ENCODE measurements around the gene GBX1. TPM values are rescaled to one million over a fixed set of nuclear protein-coding genes. Genes with fewer than 3 reads are reported as not detected.
A peak's percentile ranks its signal among the peaks of the same experiment; 100 is the strongest.

Gene GBX1
- total and polyA plus RNA-seq, 9 donors = 0.44 to 2.5 (median 1.5) TPM

DNA sequence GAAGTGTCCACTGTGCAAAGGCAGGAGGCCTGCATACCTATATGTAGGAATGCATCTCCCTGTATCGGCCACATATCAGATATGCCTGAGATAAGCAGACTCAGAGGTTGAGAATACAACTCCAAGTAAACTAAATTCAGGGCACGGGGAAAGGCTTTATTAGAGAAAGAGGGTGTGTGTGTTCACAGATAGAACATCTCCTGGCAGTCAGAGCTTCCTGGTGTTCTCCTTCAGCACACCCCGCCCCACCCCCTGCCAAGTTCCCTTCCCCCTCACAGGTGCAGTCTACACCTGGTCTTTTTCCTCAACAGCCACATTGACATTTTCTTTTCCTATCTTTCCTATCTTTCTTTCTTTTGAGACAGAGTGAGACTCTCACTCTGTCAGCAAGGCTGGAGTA lies 17.1 kb downstream of the GBX1 start:
- peaks cover 6% of the 10 kb centered on the region for H3K4me1 ChIP-seq (ENCODE audit: control insufficient read depth, insufficient read depth, low read length)
- H3K36me3 ChIP-seq (ENCODE audit: control insufficient read depth, insufficient read depth, low read length) = peaks cover 3% of the 10 kb centered on the region
- peaks cover 11% of the 10 kb centered on the region for H3K27me3 ChIP-seq (ENCODE audit: control insufficient read depth, insufficient read depth, low read length)
- H3K4me3 ChIP-seq (ENCODE audit: low read length) = no peak overlapping the region
- no peak overlapping the region for H3K27ac ChIP-seq (ENCODE audit: low read length)
- DNase-seq = no peak
- WGBS (ENCODE audit: insufficient coverage) = 89% methylated on average over 1 of the region's 3 CpGs
- no peaks in the 10 kb centered on the region for H3K9me3 ChIP-seq (replicated peaks; ENCODE audit: control insufficient read depth, low read depth, low read length)

- H3K9me3 ChIP-seq (replicated peaks; ENCODE audit: control insufficient read depth, low read depth, low read length) = no peaks in the 10 kb centered on the region
- H3K4me3 ChIP-seq (ENCODE audit: low read length) = no peak overlapping the region
- DNase-seq = no peak
- H3K27me3 ChIP-seq (ENCODE audit: control insufficient read depth, insufficient read depth, low read length) = peaks cover 11% of the 10 kb centered on the region
- WGBS (ENCODE audit: insufficient coverage) = 59% methylated on average over 17 of the region's 22 CpGs
- H3K36me3 ChIP-seq (ENCODE audit: control insufficient read depth, insufficient read depth, low read length) = peaks cover 18% of the 10 kb centered on the region
- no peak overlapping the region for H3K27ac ChIP-seq (ENCODE audit: low read length)
- peaks cover 9% of the 10 kb centered on the region for H3K4me1 ChIP-seq (ENCODE audit: control insufficient read depth, insufficient read depth, low read length)
These were observed 18.9 kb downstream of the GBX1 start for GRCh38 chr7:151148319-151149259.

DNA sequence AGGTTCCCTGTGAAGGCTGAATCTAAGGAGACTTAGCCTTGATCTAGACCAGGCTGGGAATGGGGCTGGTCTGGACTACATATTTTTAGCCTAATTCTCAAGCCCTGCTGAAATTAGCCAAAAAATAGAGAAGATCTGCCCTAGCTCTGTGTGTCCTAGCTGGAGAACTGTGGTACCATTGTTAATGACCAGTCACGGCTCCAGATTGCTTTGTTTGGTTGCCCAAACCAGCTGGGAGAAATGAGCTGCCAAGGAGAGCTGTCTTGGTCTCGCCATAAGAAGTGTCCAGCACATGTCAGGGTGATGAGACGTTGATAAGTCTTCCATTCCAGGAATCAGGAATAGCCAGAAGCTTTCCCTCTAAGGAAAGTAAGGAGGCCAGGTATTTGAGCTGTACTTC lies 20.7 kb downstream of the GBX1 start:
- Histone ChIP-seq H3K4me3 (ENCODE audit: low read length) (no peak overlapping the region), H3K36me3 (ENCODE audit: control insufficient read depth, insufficient read depth, low read length) (peaks cover 36% of the 10 kb centered on the region), H3K9me3 (replicated peaks; ENCODE audit: control insufficient read depth, low read depth, low read length) (no peaks in the 10 kb centered on the region), H3K27me3 (ENCODE audit: control insufficient read depth, insufficient read depth, low read length) (peaks cover 6% of the 10 kb centered on the region), H3K27ac (ENCODE audit: low read length) (no peak overlapping the region), H3K4me1 (ENCODE audit: control insufficient read depth, insufficient read depth, low read length) (peaks cover 24% of the 10 kb centered on the region)
- 56% methylated on average over 1 of the region's 3 CpGs for WGBS (ENCODE audit: insufficient coverage)
- no peak for DNase-seq

DNA sequence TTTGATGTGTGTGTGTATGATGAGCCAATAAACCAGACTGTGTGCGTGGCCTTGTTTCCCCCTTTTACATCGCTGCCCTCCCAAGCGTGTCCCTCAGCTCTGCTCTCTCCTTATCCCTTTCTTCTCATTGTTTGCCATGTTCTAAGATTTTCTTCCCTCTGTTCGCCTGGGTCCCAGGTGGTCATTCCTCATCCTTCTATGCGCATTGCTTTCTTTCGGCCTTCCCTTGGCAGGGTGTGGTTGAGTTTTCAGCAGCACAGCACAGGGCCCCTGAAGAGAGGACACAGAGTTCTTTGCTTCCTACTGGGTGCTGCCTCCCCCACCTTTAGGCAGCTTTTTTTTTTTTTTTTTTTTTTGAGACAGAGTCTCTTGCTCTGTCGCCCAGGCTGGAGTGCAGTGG lies 23.1 kb downstream of the GBX1 start:
- H3K9me3 ChIP-seq (replicated peaks; ENCODE audit: control insufficient read depth, low read depth, low read length) = no peaks in the 10 kb centered on the region
- peaks cover 25% of the 10 kb centered on the region for H3K4me1 ChIP-seq (ENCODE audit: control insufficient read depth, insufficient read depth, low read length)
- H3K4me3 ChIP-seq (ENCODE audit: low read length) = no peak overlapping the region
- H3K36me3 ChIP-seq (ENCODE audit: control insufficient read depth, insufficient read depth, low read length) = peaks cover 57% of the 10 kb centered on the region
- H3K27me3 ChIP-seq (ENCODE audit: control insufficient read depth, insufficient read depth, low read length) = peaks cover 6% of the 10 kb centered on the region
- H3K27ac ChIP-seq (ENCODE audit: low read length) = no peak overlapping the region
- 100% methylated on average over 1 of the region's 7 CpGs for WGBS (ENCODE audit: insufficient coverage)
- DNase-seq = peak; percentile 1

DNA sequence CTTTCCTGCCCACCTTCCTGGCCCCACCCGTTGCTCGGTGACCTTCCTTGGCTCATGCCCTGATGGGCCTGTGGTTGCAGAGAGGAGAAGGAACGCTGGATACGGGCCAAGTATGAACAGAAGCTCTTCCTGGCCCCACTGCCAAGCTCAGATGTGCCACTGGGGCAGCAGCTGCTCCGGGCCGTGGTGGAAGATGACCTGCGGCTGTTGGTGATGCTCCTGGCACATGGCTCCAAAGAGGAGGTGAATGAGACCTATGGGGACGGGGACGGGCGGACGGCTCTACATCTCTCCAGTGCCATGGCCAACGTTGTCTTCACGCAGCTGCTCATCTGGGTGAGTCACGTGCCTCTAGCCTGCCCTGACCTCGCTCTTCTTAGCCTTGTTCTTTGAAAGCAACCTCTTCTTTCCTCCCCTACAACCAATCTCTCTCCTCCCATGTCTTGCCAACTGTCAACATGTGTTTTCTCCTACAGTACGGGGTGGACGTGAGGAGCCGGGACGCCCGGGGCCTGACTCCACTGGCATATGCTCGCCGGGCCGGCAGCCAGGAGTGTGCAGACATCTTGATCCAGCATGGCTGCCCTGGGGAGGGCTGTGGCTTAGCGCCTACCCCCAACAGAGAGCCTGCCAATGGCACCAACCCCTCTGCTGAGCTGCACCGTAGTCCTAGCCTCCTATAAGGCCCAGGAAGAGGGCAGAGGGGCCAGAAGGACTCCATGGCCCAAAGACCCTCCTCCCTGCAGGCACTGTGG lies 24.1 kb downstream of the GBX1 start:
- Histone ChIP-seq H3K27me3 (ENCODE audit: control insufficient read depth, insufficient read depth, low read length) (peaks cover 2% of the 10 kb centered on the region), H3K9me3 (replicated peaks; ENCODE audit: control insufficient read depth, low read depth, low read length) (no peaks in the 10 kb centered on the region), H3K4me1 (ENCODE audit: control insufficient read depth, insufficient read depth, low read length) (peaks cover 31% of the 10 kb centered on the region), H3K4me3 (ENCODE audit: low read length) (no peak overlapping the region), H3K27ac (ENCODE audit: low read length) (peak overlapping the region; percentile 60), H3K36me3 (ENCODE audit: control insufficient read depth, insufficient read depth, low read length) (peaks cover 63% of the 10 kb centered on the region)
- 79% methylated on average over 23 of the region's 25 CpGs for WGBS (ENCODE audit: insufficient coverage)
- DNase-seq = peak; percentile 75

DNA sequence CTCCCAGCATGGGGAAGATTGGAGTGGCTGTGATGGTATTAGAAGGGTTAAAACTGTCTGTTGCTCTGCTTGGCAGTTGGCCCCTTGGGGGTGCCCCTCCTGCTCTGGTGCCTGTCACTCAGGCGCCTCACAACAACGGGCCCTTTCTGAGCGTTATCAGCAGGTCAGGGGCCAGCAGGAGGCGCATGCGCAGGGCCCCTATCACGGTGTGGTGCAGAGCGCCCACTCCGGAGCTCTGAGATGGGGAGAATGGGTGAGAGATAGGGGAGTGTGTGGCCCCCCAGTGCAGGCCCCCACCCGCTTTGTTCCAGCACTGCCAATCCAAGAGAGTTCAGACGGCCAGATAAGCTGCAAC lies 24.8 kb downstream of the GBX1 start:
- no peak overlapping the region for H3K4me3 ChIP-seq (ENCODE audit: low read length)
- peak overlapping the region; percentile 20 for H3K27ac ChIP-seq (ENCODE audit: low read length)
- H3K4me1 ChIP-seq (ENCODE audit: control insufficient read depth, insufficient read depth, low read length) = peaks cover 39% of the 10 kb centered on the region
- H3K27me3 ChIP-seq (ENCODE audit: control insufficient read depth, insufficient read depth, low read length) = no peaks in the 10 kb centered on the region
- no peaks in the 10 kb centered on the region for H3K9me3 ChIP-seq (replicated peaks; ENCODE audit: control insufficient read depth, low read depth, low read length)
- 47% methylated on average over 5 of the region's 10 CpGs for WGBS (ENCODE audit: insufficient coverage)
- peaks cover 67% of the 10 kb centered on the region for H3K36me3 ChIP-seq (ENCODE audit: control insufficient read depth, insufficient read depth, low read length)
- peak; percentile 8 for DNase-seq

DNA sequence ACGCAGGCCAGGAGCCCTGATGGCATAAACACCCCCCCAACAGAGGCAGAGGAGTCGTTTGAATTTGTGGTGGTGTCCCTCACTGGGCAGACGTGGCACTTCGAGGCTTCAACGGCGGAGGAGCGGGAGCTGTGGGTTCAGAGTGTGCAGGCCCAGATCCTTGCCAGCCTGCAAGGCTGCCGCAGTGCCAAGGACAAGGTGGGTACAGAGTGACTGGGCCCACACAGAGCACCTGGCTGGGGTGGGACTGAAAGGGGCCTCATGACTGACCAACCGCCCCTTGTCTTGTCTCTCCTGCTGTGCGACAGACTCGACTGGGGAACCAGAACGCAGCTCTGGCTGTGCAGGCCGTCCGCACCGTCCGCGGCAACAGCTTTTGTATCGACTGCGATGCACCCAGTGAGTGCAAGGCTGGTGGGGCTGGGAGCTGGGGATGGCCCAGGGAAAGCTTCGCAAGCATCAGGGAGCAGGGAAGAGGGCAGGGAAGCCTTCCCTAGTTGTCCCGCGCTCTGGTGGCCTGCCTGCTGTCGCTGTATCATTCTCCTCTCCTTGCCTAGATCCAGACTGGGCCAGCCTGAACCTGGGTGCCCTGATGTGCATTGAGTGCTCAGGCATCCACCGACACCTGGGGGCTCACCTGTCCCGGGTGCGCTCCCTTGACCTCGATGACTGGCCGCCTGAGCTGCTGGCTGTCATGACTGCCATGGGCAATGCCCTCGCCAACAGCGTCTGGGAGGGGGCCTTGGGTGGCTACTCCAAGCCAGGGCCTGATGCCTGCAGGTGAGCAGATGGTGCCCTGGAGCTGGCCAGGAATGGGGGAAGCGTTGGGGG lies 25.4 kb downstream of the GBX1 start:
- Histone ChIP-seq H3K4me3 (ENCODE audit: low read length) (no peak overlapping the region), H3K27me3 (ENCODE audit: control insufficient read depth, insufficient read depth, low read length) (no peaks in the 10 kb centered on the region), H3K36me3 (ENCODE audit: control insufficient read depth, insufficient read depth, low read length) (peaks cover 70% of the 10 kb centered on the region), H3K27ac (ENCODE audit: low read length) (no peak overlapping the region), H3K9me3 (replicated peaks; ENCODE audit: control insufficient read depth, low read depth, low read length) (no peaks in the 10 kb centered on the region), H3K4me1 (ENCODE audit: control insufficient read depth, insufficient read depth, low read length) (peaks cover 44% of the 10 kb centered on the region)
- WGBS (ENCODE audit: insufficient coverage) = 89% methylated on average over 25 of the region's 31 CpGs
- DNase-seq = peak; percentile 3

DNA sequence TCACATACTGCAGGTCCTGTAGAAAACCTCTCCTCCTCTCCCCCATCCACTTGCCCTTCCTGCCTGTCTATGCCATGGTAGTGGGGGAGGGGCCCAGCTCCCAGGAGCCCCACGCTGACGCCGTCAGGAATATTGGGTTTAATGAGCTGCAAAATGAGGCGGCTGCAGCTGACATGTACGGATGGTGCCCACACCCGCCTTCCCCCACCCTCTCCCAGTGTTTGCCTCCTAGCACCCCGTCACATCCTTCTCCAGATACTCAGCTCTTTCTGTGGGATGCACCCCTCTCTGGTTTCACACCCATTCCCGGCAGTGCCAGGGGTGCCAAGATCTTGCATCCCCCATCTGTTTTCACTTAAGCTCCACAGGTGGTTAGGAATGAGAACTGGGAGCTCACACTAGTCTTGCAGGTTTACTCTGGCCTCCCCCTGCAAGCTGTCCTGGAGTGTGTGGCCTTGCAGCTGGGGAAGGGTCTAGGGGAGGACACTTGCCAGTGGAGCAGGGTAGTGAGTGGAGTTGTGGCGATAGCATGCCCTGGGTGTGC lies 26.1 kb downstream of the GBX1 start:
- DNase-seq = peak; percentile 10
- Histone ChIP-seq H3K36me3 (ENCODE audit: control insufficient read depth, insufficient read depth, low read length) (peaks cover 77% of the 10 kb centered on the region), H3K4me3 (ENCODE audit: low read length) (no peak overlapping the region), H3K4me1 (ENCODE audit: control insufficient read depth, insufficient read depth, low read length) (peaks cover 51% of the 10 kb centered on the region), H3K27me3 (ENCODE audit: control insufficient read depth, insufficient read depth, low read length) (no peaks in the 10 kb centered on the region), H3K27ac (ENCODE audit: low read length) (no peak overlapping the region), H3K9me3 (replicated peaks; ENCODE audit: control insufficient read depth, low read depth, low read length) (no peaks in the 10 kb centered on the region)
- 83% methylated on average over 1 of the region's 9 CpGs for WGBS (ENCODE audit: insufficient coverage)

DNA sequence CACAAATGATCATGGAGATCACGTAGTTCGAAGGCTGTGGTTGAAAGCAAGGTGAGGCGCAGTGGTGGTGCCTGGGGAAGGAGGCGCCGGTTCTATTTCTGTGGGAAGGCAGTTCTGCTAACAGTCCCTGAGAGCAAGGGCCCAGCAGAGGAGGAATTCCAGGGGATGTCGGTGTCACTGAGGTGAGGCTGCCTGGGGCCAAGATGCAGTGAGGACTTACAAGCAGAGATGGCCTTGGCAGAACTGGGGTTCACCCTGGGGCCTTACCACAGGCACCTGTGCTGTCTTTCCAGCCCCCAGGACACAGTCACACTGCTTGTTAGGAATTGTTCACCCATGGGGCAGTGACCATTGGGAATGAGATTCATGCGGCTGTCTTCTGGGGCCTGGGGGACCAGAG lies 26.7 kb downstream of the GBX1 start:
- Histone ChIP-seq H3K27me3 (ENCODE audit: control insufficient read depth, insufficient read depth, low read length) (no peaks in the 10 kb centered on the region), H3K4me3 (ENCODE audit: low read length) (no peak overlapping the region), H3K4me1 (ENCODE audit: control insufficient read depth, insufficient read depth, low read length) (peaks cover 51% of the 10 kb centered on the region), H3K27ac (ENCODE audit: low read length) (no peak overlapping the region), H3K36me3 (ENCODE audit: control insufficient read depth, insufficient read depth, low read length) (peaks cover 80% of the 10 kb centered on the region), H3K9me3 (replicated peaks; ENCODE audit: control insufficient read depth, low read depth, low read length) (no peaks in the 10 kb centered on the region)
- 94% methylated on average over 7 of the region's 7 CpGs for WGBS (ENCODE audit: insufficient coverage)
- peak; percentile 1 for DNase-seq

All from muscle of leg (tissue), 11 donors.